Spleen (tissue), 11 donors: ENCODE results near the gene CSF3R. TPM values are rescaled to one million over a fixed set of nuclear protein-coding genes. Genes with fewer than 3 reads are reported as not detected.

Experiments
- DNase-seq: peaks from one replicate; pipeline ENCODE4 v3.0.0-alpha.2; 2020
- H3K27ac ChIP-seq, 8 donors: fragments of 200-600 bp; sonication (generic) in 7 of 8; 1 replicate in 4 of 8; 2 replicates in 4 of 8; pipeline versions ENCODE4 v1.5.0 to v1.8.0; 2016 to 2021; ENCODE audit warnings: inconsistent platforms in 4 of 8, mild to moderate bottlenecking in 4 of 8, moderate library complexity in 1 of 8
- H3K27me3 ChIP-seq, 7 donors: fragments of 200-600 bp; sonication (generic) in 6 of 7; replicated peaks in 1 of 7; 1 replicate in 4 of 7; 2 replicates in 3 of 7; pipeline versions ENCODE4 v1.5.0 to v1.8.0; 2016 to 2021; ENCODE audit warnings: inconsistent platforms in 3 of 7, mild to moderate bottlenecking in 1 of 7
- H3K36me3 ChIP-seq, 6 donors: fragments of 200-600 bp; sonication (generic) in 5 of 6; 1 replicate in 4 of 6; 2 replicates in 2 of 6; pipeline versions ENCODE4 v1.5.0 to v1.8.0; 2016 to 2021; ENCODE audit warnings: inconsistent platforms in 2 of 6
- H3K4me1 ChIP-seq, 6 donors: fragments of 200-600 bp; sonication (generic) in 5 of 6; 1 replicate in 3 of 6; 2 replicates in 3 of 6; pipeline versions ENCODE4 v1.5.0 to v1.8.0; 2016 to 2021; ENCODE audit warnings: inconsistent platforms in 3 of 6
- H3K4me3 ChIP-seq, 8 donors: fragments of 200-600 bp; sonication (generic) in 7 of 8; 1 replicate in 4 of 8; 2 replicates in 4 of 8; pipeline versions ENCODE4 v1.5.0 to v1.8.0; 2016 to 2021; ENCODE audit warnings: inconsistent platforms in 4 of 8, mild to moderate bottlenecking in 4 of 8, moderate library complexity in 2 of 8
- H3K9me3 ChIP-seq, 8 donors: fragments of 200-600 bp; sonication (generic) in 7 of 8; 1 replicate in 4 of 8; 2 replicates in 4 of 8; pipeline versions ENCODE4 v1.5.0 to v1.8.0; 2016 to 2021; ENCODE audit warnings: inconsistent platforms in 4 of 8
- POLR2A ChIP-seq, 3 donors: fragments of 450-650 bp; IDR thresholded peaks; one replicate each; pipeline ENCODE4 v1.5.1; 2017; ENCODE audit warnings: antibody characterized with exemption in 3 of 3, mild to moderate bottlenecking in 1 of 3
- POLR2AphosphoS5 ChIP-seq, 3 donors: sonication (generic); formaldehyde crosslinking; IDR thresholded peaks; one replicate each; pipeline ENCODE4 v1.5.1; 2017; ENCODE audit warnings: antibody characterized with exemption in 3 of 3
- WGBS, 5 donors: extraction: QIAGEN DNeasy Blood & Tissue Kit in 3 of 5; methylation state at CpG; one replicate each; pipeline versions ENCODE4 v1.1.5 to v1.1.7; 2013 to 2018; 5-methylcytosine and 5-hydroxymethylcytosine counted together
- intact Hi-C: fragments of 100-400 bp; cut with DNase I; formaldehyde crosslinking; loops from one replicate; pipeline ENCODE4 v1.15.0; 2023; ENCODE audit warnings: low total_unique reads
- polyA plus RNA-seq, 3 donors: library from polyadenylated mRNA; stranded (reverse); fragments of 200-250 nt; gene quantifications; one replicate each; pipeline ENCODE4 v1.2.1, GENCODE V29; 2013
- total RNA-seq, 7 donors: library from RNA; depleted of rRNA in 3 of 7; stranded (reverse); fragments of >200 nt in 3 of 7; fragmentation: NEBNext Ultra II Directional in 4 of 7; extraction: Animal tissue kit (Norgen Biotek cat#: 25700) in 4 of 7; gene quantifications; one replicate each; pipeline versions ENCODE4 v1.1.0 to v1.2.1, GENCODE V29; 2016 to 2021
- TF ChIP-seq, protein P1 (sequence below), 11 experiments: fragments of 200-600 bp in 7 of 11; fragments of 450-650 bp in 4 of 11; sonication (generic) in 4 of 11; IDR thresholded peaks in 8 of 11; conservative IDR thresholded peaks in 3 of 11; 1 replicate in 7 of 11; 2 replicates in 4 of 11; pipeline versions ENCODE4 v1.4.0 to v1.8.0; 2016 to 2021; ENCODE audit warnings: antibody characterized with exemption in 11 of 11, inconsistent platforms in 4 of 11, mild to moderate bottlenecking in 1 of 11
- donor health status: healthy with polysubstance abuse.
- donor health status: DM: no; HTN: no; CAD: no; lungs with moderate emphysema.
- donor health status: DM: no; HTN: no; CAD: no.
- donor health status: Bipolar disorder and iron deficiency.
- donor health status: healthy.
- donor health status: DM: no; HTN: no; CAD: no.
- donor health status: DM: yes; HTN: yes; CAD: no.

CSF3R gene
- total and polyA plus RNA-seq, 10 donors: 8.9 to 795 (median 220) TPM

DNA sequence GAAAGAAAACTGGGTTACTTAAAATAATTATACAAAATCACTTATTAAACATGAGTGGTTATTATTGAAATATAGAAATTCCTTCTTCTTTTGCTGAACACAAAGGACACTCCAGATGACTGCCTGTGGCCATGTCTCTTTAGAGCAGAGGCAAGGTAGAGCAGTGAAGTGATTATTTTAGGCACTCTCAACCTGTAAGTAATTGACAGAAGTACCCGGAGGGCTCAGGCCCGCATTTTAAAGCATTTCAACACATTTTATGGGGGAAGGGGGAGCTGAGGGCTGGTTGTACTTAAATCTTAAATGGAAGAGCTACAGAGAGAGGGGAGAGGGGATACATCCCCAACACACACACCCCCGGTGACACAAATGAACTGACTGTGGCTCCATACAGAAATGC is 42.7 kb downstream of the CSF3R start:
- DNase-seq: no peak
- WGBS, 5 donors: 70 to 91% (median 86%) methylated on average over 3 of the region's 3 CpGs
- Histone ChIP-seq H3K4me1 (no peaks in the 10 kb centered on the region), H3K36me3 (no peaks in the 10 kb centered on the region), H3K27ac (no peak overlapping the region), H3K4me3 (no peak overlapping the region), H3K9me3 (no peaks in the 10 kb centered on the region), H3K27me3 (no peaks in the 10 kb centered on the region)
- intact Hi-C loops: no loop called here
- TF ChIP-seq POLR2AphosphoS5 (IDR thresholded peaks at IDR 0.05) (no peak), POLR2A (IDR thresholded peaks at IDR 0.05) (no peak)
- TF ChIP-seq, protein P1, sequence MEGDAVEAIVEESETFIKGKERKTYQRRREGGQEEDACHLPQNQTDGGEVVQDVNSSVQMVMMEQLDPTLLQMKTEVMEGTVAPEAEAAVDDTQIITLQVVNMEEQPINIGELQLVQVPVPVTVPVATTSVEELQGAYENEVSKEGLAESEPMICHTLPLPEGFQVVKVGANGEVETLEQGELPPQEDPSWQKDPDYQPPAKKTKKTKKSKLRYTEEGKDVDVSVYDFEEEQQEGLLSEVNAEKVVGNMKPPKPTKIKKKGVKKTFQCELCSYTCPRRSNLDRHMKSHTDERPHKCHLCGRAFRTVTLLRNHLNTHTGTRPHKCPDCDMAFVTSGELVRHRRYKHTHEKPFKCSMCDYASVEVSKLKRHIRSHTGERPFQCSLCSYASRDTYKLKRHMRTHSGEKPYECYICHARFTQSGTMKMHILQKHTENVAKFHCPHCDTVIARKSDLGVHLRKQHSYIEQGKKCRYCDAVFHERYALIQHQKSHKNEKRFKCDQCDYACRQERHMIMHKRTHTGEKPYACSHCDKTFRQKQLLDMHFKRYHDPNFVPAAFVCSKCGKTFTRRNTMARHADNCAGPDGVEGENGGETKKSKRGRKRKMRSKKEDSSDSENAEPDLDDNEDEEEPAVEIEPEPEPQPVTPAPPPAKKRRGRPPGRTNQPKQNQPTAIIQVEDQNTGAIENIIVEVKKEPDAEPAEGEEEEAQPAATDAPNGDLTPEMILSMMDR (IDR thresholded peaks at IDR 0.05 in 8 of 11, conservative IDR thresholded peaks at IDR 0.05 in 3 of 11): no peak

GRCh38 chr1:36438715-36439114 is 44.0 kb downstream of the CSF3R start:
- no peaks in the 10 kb centered on the region for H3K36me3 ChIP-seq
- H3K27ac ChIP-seq: no peak overlapping the region
- H3K4me3 ChIP-seq: no peak overlapping the region
- DNase-seq: no peak
- H3K27me3 ChIP-seq: no peaks in the 10 kb centered on the region
- intact Hi-C loops: no loop called here
- no peaks in the 10 kb centered on the region for H3K4me1 ChIP-seq
- WGBS, 5 donors: 93 to 97% (median 96%) methylated on average over 4 of the region's 4 CpGs
- no peaks in the 10 kb centered on the region for H3K9me3 ChIP-seq
- TF ChIP-seq, protein P1 (IDR thresholded peaks at IDR 0.05 in 8 of 11, conservative IDR thresholded peaks at IDR 0.05 in 3 of 11): no peak
- no peak for TF ChIP-seq POLR2AphosphoS5 (IDR thresholded peaks at IDR 0.05)
- no peak for TF ChIP-seq POLR2A (IDR thresholded peaks at IDR 0.05)

DNA sequence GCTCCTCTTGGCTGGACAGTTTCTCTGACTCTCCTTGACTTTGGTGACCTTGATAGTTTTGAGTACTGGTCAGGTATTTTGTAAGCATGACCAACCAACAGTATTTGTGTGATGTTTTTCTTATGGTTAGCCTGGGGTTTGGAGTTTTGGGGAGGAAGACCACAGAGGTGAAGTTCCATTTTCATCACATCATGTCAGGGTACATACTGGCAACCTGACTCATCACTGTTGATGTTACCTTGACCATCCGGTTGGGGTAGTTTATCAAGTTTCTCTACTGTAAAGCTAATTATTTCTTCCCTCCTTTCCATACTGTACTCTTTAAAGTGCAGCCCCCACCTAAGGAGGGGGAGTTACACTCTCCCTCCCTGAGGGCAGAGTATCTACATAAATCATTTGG is 45.9 kb downstream of the CSF3R start:
- Histone ChIP-seq H3K27me3 (no peaks in the 10 kb centered on the region), H3K27ac (no peak overlapping the region), H3K4me1 (no peaks in the 10 kb centered on the region), H3K9me3 (no peaks in the 10 kb centered on the region), H3K36me3 (peaks cover 0 to 7% (median 0%) of the 10 kb centered on the region in 6 donors), H3K4me3 (no peak overlapping the region)
- 64 to 97% (median 89%) methylated on average over 1 of the region's 1 CpG for WGBS, 5 donors
- no peak for DNase-seq
- intact Hi-C loops: no loop called here
- no peak for TF ChIP-seq POLR2A (IDR thresholded peaks at IDR 0.05)
- no peak for TF ChIP-seq POLR2AphosphoS5 (IDR thresholded peaks at IDR 0.05)
- TF ChIP-seq, protein P1 (IDR thresholded peaks at IDR 0.05 in 8 of 11, conservative IDR thresholded peaks at IDR 0.05 in 3 of 11): no peak

DNA sequence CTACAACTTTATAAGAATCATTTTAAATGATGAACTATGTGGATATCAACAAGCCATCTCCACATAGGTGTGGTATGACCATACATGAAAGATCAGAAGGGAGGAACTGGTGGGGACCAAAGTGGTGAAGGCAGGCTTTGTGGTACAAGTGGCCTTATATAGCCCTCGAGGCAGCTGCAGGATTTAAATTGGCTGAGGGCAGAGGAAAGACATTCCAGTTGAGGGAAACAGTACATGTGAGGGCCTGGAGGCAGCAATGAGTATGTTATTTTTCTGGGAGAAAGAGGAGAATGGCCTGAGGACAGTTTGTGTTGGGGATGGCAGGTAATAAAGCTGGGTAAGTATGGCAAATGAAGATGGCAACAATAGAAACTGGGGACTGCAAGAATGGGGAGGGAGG is 49.6 kb downstream of the CSF3R start:
- Histone ChIP-seq H3K4me3 (no peak overlapping the region), H3K36me3 (peaks cover 0 to 15% (median 0%) of the 10 kb centered on the region in 6 donors), H3K27me3 (no peaks in the 10 kb centered on the region), H3K27ac (no peak overlapping the region), H3K4me1 (no peaks in the 10 kb centered on the region), H3K9me3 (no peaks in the 10 kb centered on the region)
- WGBS, 5 donors: 50 to 63% (median 62%) methylated on average over 1 of the region's 1 CpG
- no peak for DNase-seq
- TF ChIP-seq, protein P1 (IDR thresholded peaks at IDR 0.05 in 8 of 11, conservative IDR thresholded peaks at IDR 0.05 in 3 of 11): no peak
- TF ChIP-seq POLR2AphosphoS5 (IDR thresholded peaks at IDR 0.05) (no peak), POLR2A (IDR thresholded peaks at IDR 0.05) (no peak)
- intact Hi-C loops: no loop called here
